Ishikawa (cell line): Measurements from ENCODE around the gene RPS15.
A peak's percentile ranks its signal among the peaks of the same experiment; 100 is the strongest.

Source experiments
- CEBPB ChIP-seq: IDR thresholded peaks from 2 replicates; pipeline ENCODE4 v1.6.1; 2012
- CREB1 ChIP-seq: IDR thresholded peaks from 2 replicates; pipeline ENCODE4 v1.6.1; 2012; ENCODE audit warnings: low read depth
- EGR1 ChIP-seq: IDR thresholded peaks from 2 replicates; pipeline ENCODE4 v1.6.1; 2012
- EP300 ChIP-seq: IDR thresholded peaks from 2 replicates; pipeline ENCODE4 v1.6.1; 2012; ENCODE audit warnings: borderline replicate concordance
- FOXM1 ChIP-seq: IDR thresholded peaks from 2 replicates; pipeline ENCODE4 v1.6.1; 2012; ENCODE audit warnings: low read depth, borderline replicate concordance
- NFIC ChIP-seq: IDR thresholded peaks from 2 replicates; pipeline ENCODE4 v1.6.1; 2012
- RAD21 ChIP-seq: IDR thresholded peaks from 2 replicates; pipeline ENCODE4 v1.6.1; 2012; ENCODE audit warnings: low read depth
- TAF1 ChIP-seq: IDR thresholded peaks from 2 replicates; pipeline ENCODE4 v1.6.1; 2012; ENCODE audit warnings: low read depth, mild to moderate bottlenecking
- TCF12 ChIP-seq: IDR thresholded peaks from 2 replicates; pipeline ENCODE4 v1.6.1; 2012; ENCODE audit warnings: low read depth
- TEAD4 ChIP-seq: IDR thresholded peaks from 2 replicates; pipeline ENCODE4 v1.6.1; 2012
- YY1 ChIP-seq: IDR thresholded peaks from 2 replicates; pipeline ENCODE4 v1.6.1; 2012; ENCODE audit warnings: low read depth
- ZBTB7A ChIP-seq: IDR thresholded peaks from 2 replicates; pipeline ENCODE4 v1.6.1; 2012; ENCODE audit warnings: low read depth
- TF ChIP-seq, protein P1 (sequence below): IDR thresholded peaks from 2 replicates; pipeline ENCODE4 v1.6.1; 2012; ENCODE audit warnings: low read depth, mild to moderate bottlenecking
- TF ChIP-seq, protein P2 (sequence below): IDR thresholded peaks from 2 replicates; pipeline ENCODE4 v1.6.1; 2012
- TF ChIP-seq, protein P3 (sequence below): IDR thresholded peaks from 2 replicates; pipeline ENCODE4 v1.6.1; 2012

The RPS15 gene

DNA sequence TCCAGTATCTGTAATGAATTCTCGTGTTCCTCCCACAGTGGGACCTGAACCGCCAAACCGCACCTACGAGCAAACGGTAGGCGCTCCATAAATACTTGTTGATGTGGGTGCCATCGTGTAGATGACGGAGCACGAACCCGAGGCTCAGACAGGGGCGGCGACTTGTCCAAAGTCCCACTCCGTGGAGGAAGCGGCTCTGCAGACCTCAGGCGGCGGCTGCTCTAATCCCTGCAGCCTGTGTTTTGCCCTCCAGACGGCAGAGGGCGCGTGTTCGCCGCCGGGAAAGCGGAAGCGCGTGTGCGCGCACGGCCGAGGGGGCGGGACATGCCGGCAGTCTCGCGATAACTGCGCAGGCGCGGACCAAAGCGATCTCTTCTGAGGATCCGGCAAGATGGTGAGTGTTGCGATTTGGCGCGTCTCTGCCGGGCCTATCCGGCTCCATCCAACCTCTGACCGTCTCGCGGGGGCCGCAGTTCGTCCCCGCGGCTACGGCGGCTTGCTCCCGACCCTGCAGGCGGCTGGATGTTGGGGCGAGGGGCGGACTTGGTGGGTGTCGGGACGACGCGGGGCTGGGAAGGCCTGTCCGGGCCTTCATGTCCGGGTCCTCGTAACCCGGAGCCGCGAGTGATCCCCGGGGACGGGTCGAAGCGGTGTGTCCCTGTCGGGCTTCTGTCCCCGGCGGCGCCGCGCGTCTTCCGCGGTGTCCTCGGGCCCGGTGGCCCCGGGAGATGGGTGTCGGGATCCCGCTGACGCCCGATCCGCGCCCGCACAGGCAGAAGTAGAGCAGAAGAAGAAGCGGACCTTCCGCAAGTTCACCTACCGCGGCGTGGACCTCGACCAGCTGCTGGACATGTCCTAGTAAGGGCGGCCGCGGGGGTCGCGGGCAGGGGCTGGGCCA, at the start of gene RPS15:
Gene RPS15, plus strand, starts transcription at position 362 of the 898 bp plus-strand sequence. Its CDS starts 30 bp downstream, at position 392.
- 0 out of 2 replicates have a peak, but pooled peaks have one; percentile 46 for TF ChIP-seq EGR1
- TF ChIP-seq, protein P1, sequence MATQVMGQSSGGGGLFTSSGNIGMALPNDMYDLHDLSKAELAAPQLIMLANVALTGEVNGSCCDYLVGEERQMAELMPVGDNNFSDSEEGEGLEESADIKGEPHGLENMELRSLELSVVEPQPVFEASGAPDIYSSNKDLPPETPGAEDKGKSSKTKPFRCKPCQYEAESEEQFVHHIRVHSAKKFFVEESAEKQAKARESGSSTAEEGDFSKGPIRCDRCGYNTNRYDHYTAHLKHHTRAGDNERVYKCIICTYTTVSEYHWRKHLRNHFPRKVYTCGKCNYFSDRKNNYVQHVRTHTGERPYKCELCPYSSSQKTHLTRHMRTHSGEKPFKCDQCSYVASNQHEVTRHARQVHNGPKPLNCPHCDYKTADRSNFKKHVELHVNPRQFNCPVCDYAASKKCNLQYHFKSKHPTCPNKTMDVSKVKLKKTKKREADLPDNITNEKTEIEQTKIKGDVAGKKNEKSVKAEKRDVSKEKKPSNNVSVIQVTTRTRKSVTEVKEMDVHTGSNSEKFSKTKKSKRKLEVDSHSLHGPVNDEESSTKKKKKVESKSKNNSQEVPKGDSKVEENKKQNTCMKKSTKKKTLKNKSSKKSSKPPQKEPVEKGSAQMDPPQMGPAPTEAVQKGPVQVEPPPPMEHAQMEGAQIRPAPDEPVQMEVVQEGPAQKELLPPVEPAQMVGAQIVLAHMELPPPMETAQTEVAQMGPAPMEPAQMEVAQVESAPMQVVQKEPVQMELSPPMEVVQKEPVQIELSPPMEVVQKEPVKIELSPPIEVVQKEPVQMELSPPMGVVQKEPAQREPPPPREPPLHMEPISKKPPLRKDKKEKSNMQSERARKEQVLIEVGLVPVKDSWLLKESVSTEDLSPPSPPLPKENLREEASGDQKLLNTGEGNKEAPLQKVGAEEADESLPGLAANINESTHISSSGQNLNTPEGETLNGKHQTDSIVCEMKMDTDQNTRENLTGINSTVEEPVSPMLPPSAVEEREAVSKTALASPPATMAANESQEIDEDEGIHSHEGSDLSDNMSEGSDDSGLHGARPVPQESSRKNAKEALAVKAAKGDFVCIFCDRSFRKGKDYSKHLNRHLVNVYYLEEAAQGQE = peak; percentile 46; the same call in 1 of the 2 replicates
- peak; percentile 100 for TF ChIP-seq TAF1
- TF ChIP-seq RAD21 = peak; percentile 42; the same call in 1 of the 2 replicates
- TF ChIP-seq TCF12 = peak; percentile 81
- TF ChIP-seq, protein P2, sequence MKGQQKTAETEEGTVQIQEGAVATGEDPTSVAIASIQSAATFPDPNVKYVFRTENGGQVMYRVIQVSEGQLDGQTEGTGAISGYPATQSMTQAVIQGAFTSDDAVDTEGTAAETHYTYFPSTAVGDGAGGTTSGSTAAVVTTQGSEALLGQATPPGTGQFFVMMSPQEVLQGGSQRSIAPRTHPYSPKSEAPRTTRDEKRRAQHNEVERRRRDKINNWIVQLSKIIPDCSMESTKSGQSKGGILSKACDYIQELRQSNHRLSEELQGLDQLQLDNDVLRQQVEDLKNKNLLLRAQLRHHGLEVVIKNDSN = peak; percentile 52; the same call in 1 of the 2 replicates
- peak; percentile 35; the same call in 1 of the 2 replicates for TF ChIP-seq EP300
- peak; percentile 89 for TF ChIP-seq YY1
- TF ChIP-seq TEAD4 = no peak
- TF ChIP-seq, protein P3, sequence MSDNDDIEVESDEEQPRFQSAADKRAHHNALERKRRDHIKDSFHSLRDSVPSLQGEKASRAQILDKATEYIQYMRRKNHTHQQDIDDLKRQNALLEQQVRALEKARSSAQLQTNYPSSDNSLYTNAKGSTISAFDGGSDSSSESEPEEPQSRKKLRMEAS = peak; percentile 85
- TF ChIP-seq CREB1 = no peak
- 0 out of 2 replicates have a peak, but pooled peaks have one; percentile 36 for TF ChIP-seq ZBTB7A
- peak; percentile 6; the same call in 1 of the 2 replicates for TF ChIP-seq CEBPB
- TF ChIP-seq NFIC = no peak
- TF ChIP-seq FOXM1 = no peak

DNA sequence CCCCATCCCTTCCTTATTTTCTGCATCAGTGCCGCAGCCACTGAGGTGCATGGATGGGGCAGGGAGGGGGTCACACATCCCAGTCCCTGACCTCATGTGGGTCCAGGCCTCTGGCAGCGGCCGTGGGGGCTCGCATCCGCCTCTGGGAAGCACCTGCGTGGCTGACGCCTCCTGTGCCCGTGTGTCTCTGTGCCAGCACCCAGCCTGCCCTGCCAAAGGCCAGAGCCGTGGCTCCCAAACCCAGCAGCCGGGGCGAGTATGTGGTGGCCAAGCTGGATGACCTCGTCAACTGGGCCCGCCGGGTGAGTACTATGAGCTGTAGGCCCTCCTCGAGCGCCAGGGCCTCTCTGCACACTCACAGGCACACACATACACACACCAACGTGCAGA, 49.6 kb upstream of the RPS15 start:
- TF ChIP-seq RAD21 (no peak), TAF1 (no peak), FOXM1 (no peak), ZBTB7A (no peak), CREB1 (no peak), EP300 (no peak), CEBPB (no peak), TEAD4 (no peak), TCF12 (no peak), EGR1 (no peak), YY1 (no peak)
- TF ChIP-seq, protein P3 = no peak
- TF ChIP-seq, protein P2 = no peak
- TF ChIP-seq, protein P1 = no peak

- no peak for TF ChIP-seq ZBTB7A
- TF ChIP-seq, protein P3 = no peak
- TF ChIP-seq, protein P1 = no peak
- TF ChIP-seq EGR1 = no peak
- TF ChIP-seq EP300 = no peak
- TF ChIP-seq NFIC = no peak
- no peak for TF ChIP-seq TEAD4
- TF ChIP-seq, protein P2 = no peak
- TF ChIP-seq CREB1 = no peak
- TF ChIP-seq FOXM1 = no peak
- TF ChIP-seq CEBPB = no peak
- TF ChIP-seq TAF1 = no peak
- no peak for TF ChIP-seq YY1
Measured at GRCh38 chr19:1389033-1389940, 48.9 kb upstream of the RPS15 start.
